Sigmoid colon (tissue), 7 donors: Measurements from ENCODE around the gene DNHD1. TPM values are rescaled to one million over a fixed set of nuclear protein-coding genes. Genes with fewer than 3 reads are reported as not detected.

Experiments used
- DNase-seq: peaks from one replicate; pipeline ENCODE4 v3.0.0-alpha.2; 2019
- H3K27ac ChIP-seq, 4 donors: fragments of 200-600 bp; sonication (generic); one replicate each; pipeline ENCODE4 v1.5.1; 2016 to 2019; ENCODE audit warnings: mild to moderate bottlenecking in 1 of 4
- H3K27me3 ChIP-seq, 3 donors: fragments of 200-600 bp; sonication (generic); one replicate each; pipeline ENCODE4 v1.5.1; 2019; ENCODE audit warnings: mild to moderate bottlenecking in 1 of 3
- H3K36me3 ChIP-seq, 4 donors: fragments of 200-600 bp; sonication (generic); one replicate each; pipeline ENCODE4 v1.5.1; 2016 to 2019
- H3K4me1 ChIP-seq, 4 donors: fragments of 200-600 bp; sonication (generic); one replicate each; pipeline ENCODE4 v1.5.1; 2017 to 2019
- H3K4me3 ChIP-seq, 4 donors: fragments of 200-600 bp; sonication (generic); one replicate each; pipeline ENCODE4 v1.5.1; 2017 to 2019; ENCODE audit warnings: mild to moderate bottlenecking in 2 of 4, moderate library complexity in 1 of 4
- H3K9me3 ChIP-seq, 4 donors: fragments of 200-600 bp in 3 of 4; sonication (generic) in 3 of 4; one replicate each; pipeline versions ENCODE4 v1.5.1 to v1.6.1; 2013 to 2019
- CTCF ChIP-seq, 4 experiments: fragments of 450-650 bp in 3 of 4; fragments of 200-600 bp in 1 of 4; IDR thresholded peaks; one replicate each; pipeline ENCODE4 v1.5.1; 2016 to 2019; ENCODE audit warnings: antibody characterized with exemption in 4 of 4, mild to moderate bottlenecking in 3 of 4, moderate library complexity in 2 of 4
- EP300 ChIP-seq, 4 donors: sonication (generic); formaldehyde crosslinking; IDR thresholded peaks; one replicate each; pipeline ENCODE4 v1.6.1; 2017; ENCODE audit warnings: antibody characterized with exemption in 4 of 4
- POLR2A ChIP-seq, 2 donors: fragments of 450-650 bp; IDR thresholded peaks; one replicate each; pipeline ENCODE4 v1.6.1; 2016; ENCODE audit warnings: antibody characterized with exemption in 2 of 2, mild to moderate bottlenecking in 2 of 2, moderate library complexity in 2 of 2
- POLR2AphosphoS5 ChIP-seq, 4 donors: sonication (generic); formaldehyde crosslinking; IDR thresholded peaks; one replicate each; pipeline ENCODE4 v1.6.1; 2017; ENCODE audit warnings: antibody characterized with exemption in 4 of 4
- WGBS, 2 donors: extraction: QIAGEN DNeasy Blood & Tissue Kit; methylation state at CpG; one replicate each; pipeline ENCODE4 v1.1.7; 2013; 5-methylcytosine and 5-hydroxymethylcytosine counted together
- intact Hi-C: fragments of 100-400 bp; cut with DNase I; formaldehyde crosslinking; loops from one replicate; pipeline ENCODE4 v1.15.1; 2023
- polyA plus RNA-seq, 3 donors: library from polyadenylated mRNA; stranded (reverse); fragments of 200-250 nt; gene quantifications; one replicate each; pipeline ENCODE4 v1.2.3, GENCODE V29; 2013
- total RNA-seq, 4 donors: library from RNA; depleted of rRNA; stranded (reverse); fragments of >200 nt; gene quantifications; one replicate each; pipeline ENCODE4 v1.1.0, GENCODE V29; 2016
- donor health status: healthy with polysubstance abuse.
- donor health status: Bipolar disorder and iron deficiency.
- donor health status: healthy.

Gene DNHD1
- total and polyA plus RNA-seq, 7 donors, result 1.4 to 29.9 (median 12.5) TPM

GRCh38 chr11:6548121-6548520, 51.0 kb downstream of the DNHD1 start:
- TF ChIP-seq POLR2A (IDR thresholded peaks at IDR 0.05), result no peak
- intact Hi-C loops, result no loop called here
- no peak overlapping the region for H3K27ac ChIP-seq
- H3K4me1 ChIP-seq, result no peaks in the 10 kb centered on the region
- H3K27me3 ChIP-seq, result no peaks in the 10 kb centered on the region
- 92 to 96% methylated on average over 2 of the region's 2 CpGs for WGBS, 2 donors
- H3K4me3 ChIP-seq, result no peak overlapping the region
- H3K9me3 ChIP-seq, result no peaks in the 10 kb centered on the region
- DNase-seq, result no peak
- peaks cover 0 to 41% (median 7%) of the 10 kb centered on the region in 4 donors for H3K36me3 ChIP-seq

- TF ChIP-seq CTCF (IDR thresholded peaks at IDR 0.05), result no peak
- TF ChIP-seq EP300 (IDR thresholded peaks at IDR 0.05), result no peak
- TF ChIP-seq POLR2A (IDR thresholded peaks at IDR 0.05), result no peak
- TF ChIP-seq POLR2AphosphoS5 (IDR thresholded peaks at IDR 0.05), result no peak
- no peak overlapping the region for H3K4me3 ChIP-seq
- H3K36me3 ChIP-seq, result peaks cover 0 to 38% (median 7%) of the 10 kb centered on the region in 4 donors
- intact Hi-C loops, result no loop called here
- no peaks in the 10 kb centered on the region for H3K4me1 ChIP-seq
- 91 to 93% methylated on average over 3 of the region's 3 CpGs for WGBS, 2 donors
- no peak overlapping the region for H3K27ac ChIP-seq
- no peaks in the 10 kb centered on the region for H3K9me3 ChIP-seq
- no peak for DNase-seq
- H3K27me3 ChIP-seq, result no peaks in the 10 kb centered on the region
Observed at GRCh38 chr11:6548641-6549040, 51.6 kb downstream of the DNHD1 start.

- intact Hi-C loops, result no loop called here
- Histone ChIP-seq H3K36me3 (peaks cover 0 to 4% (median 0%) of the 10 kb centered on the region in 4 donors), H3K9me3 (no peaks in the 10 kb centered on the region), H3K27ac (no peak overlapping the region), H3K27me3 (no peaks in the 10 kb centered on the region), H3K4me3 (no peak overlapping the region), H3K4me1 (no peaks in the 10 kb centered on the region)
- no peak for DNase-seq
- no peak for TF ChIP-seq EP300 (IDR thresholded peaks at IDR 0.05)
- TF ChIP-seq POLR2A (IDR thresholded peaks at IDR 0.05), result no peak
- no peak for TF ChIP-seq CTCF (IDR thresholded peaks at IDR 0.05)
- TF ChIP-seq POLR2AphosphoS5 (IDR thresholded peaks at IDR 0.05), result no peak
Observed at GRCh38 chr11:6553634-6554033, 56.6 kb downstream of the DNHD1 start.

- 90 to 93% methylated on average over 5 of the region's 5 CpGs for WGBS, 2 donors
- no peak overlapping the region for H3K4me3 ChIP-seq
- no peaks in the 10 kb centered on the region for H3K36me3 ChIP-seq
- intact Hi-C loops, result no loop called here
- no peak for DNase-seq
- no peaks in the 10 kb centered on the region for H3K27me3 ChIP-seq
- H3K4me1 ChIP-seq, result no peaks in the 10 kb centered on the region
- no peak overlapping the region for H3K27ac ChIP-seq
- no peaks in the 10 kb centered on the region for H3K9me3 ChIP-seq
- TF ChIP-seq CTCF (IDR thresholded peaks at IDR 0.05) (no peak), EP300 (IDR thresholded peaks at IDR 0.05) (no peak), POLR2AphosphoS5 (IDR thresholded peaks at IDR 0.05) (no peak), POLR2A (IDR thresholded peaks at IDR 0.05) (no peak)
Observed at GRCh38 chr11:6554828-6555706, 58.0 kb downstream of the DNHD1 start.

- Histone ChIP-seq H3K36me3 (no peaks in the 10 kb centered on the region), H3K9me3 (no peaks in the 10 kb centered on the region), H3K27ac (no peak overlapping the region), H3K27me3 (no peaks in the 10 kb centered on the region), H3K4me1 (no peaks in the 10 kb centered on the region), H3K4me3 (no peak overlapping the region)
- no peak for TF ChIP-seq POLR2A (IDR thresholded peaks at IDR 0.05)
- no peak for TF ChIP-seq EP300 (IDR thresholded peaks at IDR 0.05)
- TF ChIP-seq POLR2AphosphoS5 (IDR thresholded peaks at IDR 0.05), result no peak
- no peak for TF ChIP-seq CTCF (IDR thresholded peaks at IDR 0.05)
- WGBS, 2 donors, result 92 to 95% methylated on average over 11 of the region's 11 CpGs
- intact Hi-C loops, result no loop called here
- DNase-seq, result no peak
Observed at GRCh38 chr11:6556139-6556949, 59.3 kb downstream of the DNHD1 start.
